SK-N-SH treated with all-trans-retinoic acid at 6 μM for 48 hours (cell line): ENCODE measurements around the gene MIGA2.

Experiments used
- ATAC-seq: fragments of 200-7000 bp; cut with Tn5 transposase; 3 replicates; pipeline ENCODE4 v1.9.1; 2020; ENCODE audit warnings: mild to moderate bottlenecking, moderate library complexity
- BACH2 ChIP-seq: fragments of 250-450 bp; sonication (Bioruptor Pico); IDR thresholded peaks from 2 replicates; pipeline ENCODE4 v1.9.0; 2021; ENCODE audit warnings: mild to moderate bottlenecking, borderline replicate concordance
- CSDC2 ChIP-seq: fragments of 250-450 bp; sonication (Bioruptor Pico); IDR thresholded peaks from 2 replicates; pipeline ENCODE4 v1.5.0; 2020; ENCODE audit warnings: mild to moderate bottlenecking, moderate library complexity
- ESRRG ChIP-seq: fragments of 250-450 bp; sonication (Bioruptor Pico); IDR thresholded peaks from 2 replicates; pipeline ENCODE4 v1.6.1; 2021; ENCODE audit warnings: mild to moderate bottlenecking
- GLIS3 ChIP-seq: fragments of 250-450 bp; sonication (Bioruptor Pico); IDR thresholded peaks from 2 replicates; pipeline ENCODE4 v1.5.0; 2020; ENCODE audit warnings: mild to moderate bottlenecking, moderate library complexity
- ISL1 ChIP-seq: fragments of 250-450 bp; sonication (Bioruptor Pico); IDR thresholded peaks from 2 replicates; pipeline ENCODE4 v2.1.2; 2022; ENCODE audit warnings: mild to moderate bottlenecking, moderate library complexity
- OSR1 ChIP-seq: fragments of 250-450 bp; sonication (Bioruptor Pico); IDR thresholded peaks from 2 replicates; pipeline ENCODE4 v1.8.0; 2022; ENCODE audit warnings: moderate library complexity, mild to moderate bottlenecking, inconsistent platforms
- PPARA ChIP-seq: fragments of 250-450 bp; sonication (Bioruptor Pico); IDR thresholded peaks from 2 replicates; pipeline ENCODE4 v1.5.0; 2020; ENCODE audit warnings: mild to moderate bottlenecking, borderline replicate concordance
- RARB ChIP-seq: fragments of 250-450 bp; sonication (Bioruptor Pico); IDR thresholded peaks from 2 replicates; pipeline ENCODE4 v1.8.0; 2021; ENCODE audit warnings: mild to moderate bottlenecking, moderate library complexity
- SNAI2 ChIP-seq: fragments of 250-450 bp; sonication (Bioruptor Pico); IDR thresholded peaks from 2 replicates; pipeline ENCODE4 v1.5.0; 2020; ENCODE audit warnings: mild to moderate bottlenecking, moderate library complexity
- TCF4 ChIP-seq: fragments of 250-450 bp; sonication (Bioruptor Pico); IDR thresholded peaks from 2 replicates; pipeline ENCODE4 v1.8.0; 2021; ENCODE audit warnings: mild to moderate bottlenecking, moderate library complexity, borderline replicate concordance
- TOX ChIP-seq: fragments of 250-450 bp; sonication (Bioruptor Pico); IDR thresholded peaks from 2 replicates; pipeline ENCODE4 v1.8.0; 2021; ENCODE audit warnings: mild to moderate bottlenecking, moderate library complexity, borderline replicate concordance
- ZC3H10 ChIP-seq: fragments of 250-450 bp; sonication (Bioruptor Pico); IDR thresholded peaks from 2 replicates; pipeline ENCODE4 v1.5.1; 2021; ENCODE audit warnings: mild to moderate bottlenecking, moderate library complexity
- ZFP3 ChIP-seq: fragments of 250-450 bp; sonication (Bioruptor Pico); IDR thresholded peaks from 2 replicates; pipeline ENCODE4 v1.5.0; 2020; ENCODE audit warnings: mild to moderate bottlenecking, moderate library complexity
- ZFP30 ChIP-seq: fragments of 450-650 bp; formaldehyde crosslinking; IDR thresholded peaks from 2 replicates; pipeline ENCODE4 v1.5.0; 2022; ENCODE audit warnings: mild to moderate bottlenecking, moderate library complexity
- ZNF565 ChIP-seq: fragments of 450-650 bp; formaldehyde crosslinking; conservative IDR thresholded peaks from 2 replicates; pipeline ENCODE4 v1.5.0; 2020; ENCODE audit warnings: low read depth, mild to moderate bottlenecking, moderate library complexity
- ZNF70 ChIP-seq: fragments of 450-650 bp; formaldehyde crosslinking; IDR thresholded peaks from 2 replicates; pipeline ENCODE4 v1.5.0; 2020; ENCODE audit warnings: mild to moderate bottlenecking, moderate library complexity
- ZNF8 ChIP-seq: fragments of 450-650 bp; formaldehyde crosslinking; IDR thresholded peaks from 2 replicates; pipeline ENCODE4 v1.5.0; 2020; ENCODE audit warnings: mild to moderate bottlenecking, moderate library complexity
- TF ChIP-seq, protein P1 (sequence below): fragments of 250-450 bp; sonication (Bioruptor Pico); IDR thresholded peaks from 2 replicates; pipeline ENCODE4 v1.8.0; 2020; ENCODE audit warnings: mild to moderate bottlenecking, moderate library complexity, borderline replicate concordance
- TF ChIP-seq, protein P2 (sequence below): fragments of 250-450 bp; sonication (Bioruptor Pico); IDR thresholded peaks from 2 replicates; pipeline ENCODE4 v1.8.0; 2021; ENCODE audit warnings: low read depth, mild to moderate bottlenecking, moderate library complexity, borderline replicate concordance
- TF ChIP-seq, protein P3 (sequence below): fragments of 250-450 bp; sonication (Bioruptor Pico); IDR thresholded peaks from 2 replicates; pipeline ENCODE4 v1.5.1; 2021; ENCODE audit warnings: mild to moderate bottlenecking, moderate library complexity
- TF ChIP-seq, protein P4 (sequence below): fragments of 250-450 bp; sonication (Bioruptor Pico); IDR thresholded peaks from 2 replicates; pipeline ENCODE4 v1.5.1; 2020; ENCODE audit warnings: low read depth, mild to moderate bottlenecking, moderate library complexity

The MIGA2 gene

DNA sequence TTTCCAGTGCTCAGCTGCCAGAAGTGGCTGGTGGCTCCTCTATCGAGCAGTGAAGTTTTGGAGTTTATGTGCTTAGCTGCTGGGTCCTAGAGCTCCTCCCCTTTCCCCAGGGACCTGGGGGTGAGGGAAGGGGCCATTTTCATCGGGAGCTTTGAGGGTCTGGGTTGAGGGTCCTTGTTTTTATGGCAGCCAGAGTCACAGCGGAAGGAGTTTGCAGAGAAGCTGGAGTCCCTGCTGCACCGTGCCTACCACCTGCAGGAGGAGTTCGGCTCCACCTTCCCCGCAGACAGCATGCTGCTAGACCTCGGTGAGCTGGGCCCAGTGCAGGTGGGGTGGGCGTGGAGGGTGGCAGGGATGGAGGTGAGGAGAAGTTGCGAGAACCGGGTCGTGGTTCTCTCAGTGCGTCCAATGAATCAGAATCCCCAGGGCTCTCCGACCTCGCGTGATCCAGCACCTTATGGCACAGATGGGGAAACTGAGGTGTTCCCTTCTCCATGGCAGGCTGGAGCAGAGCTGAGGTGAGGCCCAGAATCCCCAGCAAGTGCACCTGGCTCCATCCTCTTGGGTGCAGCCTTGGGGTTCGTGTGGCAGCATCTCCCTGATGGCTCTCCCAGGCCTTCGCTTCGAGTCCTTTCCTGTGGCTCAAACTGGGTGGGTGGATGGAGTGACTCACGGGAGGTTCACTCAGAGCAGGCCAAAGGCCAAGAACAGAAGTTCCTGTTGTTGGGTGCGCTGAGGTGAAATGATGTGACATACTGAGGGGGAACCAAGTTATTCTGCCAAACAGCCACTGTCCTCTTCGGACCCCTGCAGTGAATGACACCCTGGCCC is 22.8 kb downstream of the MIGA2 start (continued):
- TF ChIP-seq, protein P1, sequence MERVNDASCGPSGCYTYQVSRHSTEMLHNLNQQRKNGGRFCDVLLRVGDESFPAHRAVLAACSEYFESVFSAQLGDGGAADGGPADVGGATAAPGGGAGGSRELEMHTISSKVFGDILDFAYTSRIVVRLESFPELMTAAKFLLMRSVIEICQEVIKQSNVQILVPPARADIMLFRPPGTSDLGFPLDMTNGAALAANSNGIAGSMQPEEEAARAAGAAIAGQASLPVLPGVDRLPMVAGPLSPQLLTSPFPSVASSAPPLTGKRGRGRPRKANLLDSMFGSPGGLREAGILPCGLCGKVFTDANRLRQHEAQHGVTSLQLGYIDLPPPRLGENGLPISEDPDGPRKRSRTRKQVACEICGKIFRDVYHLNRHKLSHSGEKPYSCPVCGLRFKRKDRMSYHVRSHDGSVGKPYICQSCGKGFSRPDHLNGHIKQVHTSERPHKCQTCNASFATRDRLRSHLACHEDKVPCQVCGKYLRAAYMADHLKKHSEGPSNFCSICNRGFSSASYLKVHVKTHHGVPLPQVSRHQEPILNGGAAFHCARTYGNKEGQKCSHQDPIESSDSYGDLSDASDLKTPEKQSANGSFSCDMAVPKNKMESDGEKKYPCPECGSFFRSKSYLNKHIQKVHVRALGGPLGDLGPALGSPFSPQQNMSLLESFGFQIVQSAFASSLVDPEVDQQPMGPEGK (CRISPR knock-in tag) = no peak
- no peak for TF ChIP-seq OSR1
- TF ChIP-seq ZC3H10 (CRISPR knock-in tag) = no peak
- TF ChIP-seq ZNF70 (CRISPR knock-in tag) = no peak
- TF ChIP-seq BACH2 (CRISPR knock-in tag) = no peak
- no peak for TF ChIP-seq ZFP3 (CRISPR knock-in tag)
- no peak for TF ChIP-seq TCF4 (CRISPR knock-in tag)
- no peak for TF ChIP-seq ZFP30 (CRISPR knock-in tag)
- TF ChIP-seq, protein P2, sequence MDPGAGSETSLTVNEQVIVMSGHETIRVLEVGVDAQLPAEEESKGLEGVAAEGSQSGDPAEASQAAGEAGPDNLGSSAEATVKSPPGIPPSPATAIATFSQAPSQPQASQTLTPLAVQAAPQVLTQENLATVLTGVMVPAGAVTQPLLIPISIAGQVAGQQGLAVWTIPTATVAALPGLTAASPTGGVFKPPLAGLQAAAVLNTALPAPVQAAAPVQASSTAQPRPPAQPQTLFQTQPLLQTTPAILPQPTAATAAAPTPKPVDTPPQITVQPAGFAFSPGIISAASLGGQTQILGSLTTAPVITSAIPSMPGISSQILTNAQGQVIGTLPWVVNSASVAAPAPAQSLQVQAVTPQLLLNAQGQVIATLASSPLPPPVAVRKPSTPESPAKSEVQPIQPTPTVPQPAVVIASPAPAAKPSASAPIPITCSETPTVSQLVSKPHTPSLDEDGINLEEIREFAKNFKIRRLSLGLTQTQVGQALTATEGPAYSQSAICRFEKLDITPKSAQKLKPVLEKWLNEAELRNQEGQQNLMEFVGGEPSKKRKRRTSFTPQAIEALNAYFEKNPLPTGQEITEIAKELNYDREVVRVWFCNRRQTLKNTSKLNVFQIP = no peak
- no peak for TF ChIP-seq ZNF8 (CRISPR knock-in tag)

DNA sequence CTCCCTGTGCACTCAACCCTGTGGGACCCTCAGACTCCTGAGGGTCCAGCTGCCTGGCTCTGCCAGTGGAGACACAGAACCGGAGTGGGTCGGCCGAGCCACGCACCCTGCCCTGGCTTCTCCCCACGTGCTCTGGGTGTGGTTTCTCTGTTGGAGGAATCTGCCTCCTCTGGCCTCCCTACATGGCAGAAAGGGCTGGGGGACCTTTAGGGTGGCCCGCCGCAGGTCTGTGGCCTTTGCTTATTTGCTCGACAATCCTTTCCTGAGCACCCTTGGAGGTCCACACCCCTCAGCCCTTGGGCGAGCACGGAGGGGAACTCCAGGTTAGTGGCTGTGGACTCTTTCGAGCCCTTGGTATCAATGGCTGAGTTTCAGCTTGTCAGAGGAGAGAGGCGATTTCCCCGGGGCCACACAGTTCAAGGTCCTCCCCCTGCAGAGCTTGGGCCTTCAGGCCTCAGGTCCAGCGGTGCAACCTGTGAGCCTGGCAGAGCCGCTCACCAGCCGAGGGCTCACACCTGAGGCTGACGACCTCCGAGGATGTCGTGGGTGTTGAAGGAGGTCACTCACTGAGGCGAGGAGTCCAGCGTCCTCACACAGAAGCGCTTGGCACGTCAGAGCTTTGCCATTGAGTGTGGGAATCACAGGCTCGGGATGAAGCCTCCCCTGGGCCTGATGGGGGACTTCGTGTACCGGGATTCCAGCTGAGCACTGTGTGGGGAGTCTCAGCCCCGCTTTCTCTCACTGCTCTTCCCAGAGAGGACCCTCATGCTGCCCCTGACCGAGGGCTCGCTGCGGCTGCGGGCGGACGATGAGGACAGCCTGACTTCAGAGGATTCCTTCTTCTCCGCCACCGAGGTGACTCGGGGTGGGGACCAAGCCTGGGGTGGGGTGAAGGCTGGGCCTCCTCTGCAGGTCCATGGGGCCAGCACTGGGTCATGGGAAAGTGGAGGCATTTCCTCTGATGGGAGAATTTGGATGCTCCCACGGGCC is 23.7 kb downstream of the MIGA2 start:
- ATAC-seq = no peak
- no peak for TF ChIP-seq ZNF70 (CRISPR knock-in tag)
- no peak for TF ChIP-seq BACH2 (CRISPR knock-in tag)
- TF ChIP-seq CSDC2 (CRISPR knock-in tag) = no peak
- TF ChIP-seq RARB = no peak
- TF ChIP-seq ESRRG (CRISPR knock-in tag) = no peak
- TF ChIP-seq ZFP3 (CRISPR knock-in tag) = no peak
- TF ChIP-seq GLIS3 (CRISPR knock-in tag) = no peak
- no peak for TF ChIP-seq ZFP30 (CRISPR knock-in tag)
- no peak for TF ChIP-seq ZNF565 (CRISPR knock-in tag)
- no peak for TF ChIP-seq ZC3H10 (CRISPR knock-in tag)
- TF ChIP-seq, protein P3, sequence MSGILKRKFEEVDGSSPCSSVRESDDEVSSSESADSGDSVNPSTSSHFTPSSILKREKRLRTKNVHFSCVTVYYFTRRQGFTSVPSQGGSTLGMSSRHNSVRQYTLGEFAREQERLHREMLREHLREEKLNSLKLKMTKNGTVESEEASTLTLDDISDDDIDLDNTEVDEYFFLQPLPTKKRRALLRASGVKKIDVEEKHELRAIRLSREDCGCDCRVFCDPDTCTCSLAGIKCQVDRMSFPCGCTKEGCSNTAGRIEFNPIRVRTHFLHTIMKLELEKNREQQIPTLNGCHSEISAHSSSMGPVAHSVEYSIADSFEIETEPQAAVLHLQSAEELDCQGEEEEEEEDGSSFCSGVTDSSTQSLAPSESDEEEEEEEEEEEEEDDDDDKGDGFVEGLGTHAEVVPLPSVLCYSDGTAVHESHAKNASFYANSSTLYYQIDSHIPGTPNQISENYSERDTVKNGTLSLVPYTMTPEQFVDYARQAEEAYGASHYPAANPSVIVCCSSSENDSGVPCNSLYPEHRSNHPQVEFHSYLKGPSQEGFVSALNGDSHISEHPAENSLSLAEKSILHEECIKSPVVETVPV (CRISPR knock-in tag) = no peak
- TF ChIP-seq SNAI2 (CRISPR knock-in tag) = no peak
- TF ChIP-seq, protein P4, sequence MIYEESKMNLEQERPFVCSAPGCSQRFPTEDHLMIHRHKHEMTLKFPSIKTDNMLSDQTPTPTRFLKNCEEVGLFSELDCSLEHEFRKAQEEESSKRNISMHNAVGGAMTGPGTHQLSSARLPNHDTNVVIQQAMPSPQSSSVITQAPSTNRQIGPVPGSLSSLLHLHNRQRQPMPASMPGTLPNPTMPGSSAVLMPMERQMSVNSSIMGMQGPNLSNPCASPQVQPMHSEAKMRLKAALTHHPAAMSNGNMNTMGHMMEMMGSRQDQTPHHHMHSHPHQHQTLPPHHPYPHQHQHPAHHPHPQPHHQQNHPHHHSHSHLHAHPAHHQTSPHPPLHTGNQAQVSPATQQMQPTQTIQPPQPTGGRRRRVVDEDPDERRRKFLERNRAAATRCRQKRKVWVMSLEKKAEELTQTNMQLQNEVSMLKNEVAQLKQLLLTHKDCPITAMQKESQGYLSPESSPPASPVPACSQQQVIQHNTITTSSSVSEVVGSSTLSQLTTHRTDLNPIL = no peak
- TF ChIP-seq TCF4 (CRISPR knock-in tag) = no peak
- TF ChIP-seq PPARA (CRISPR knock-in tag) = no peak
- TF ChIP-seq, protein P2 = no peak
- TF ChIP-seq, all 23 proteins: peak for 0

DNA sequence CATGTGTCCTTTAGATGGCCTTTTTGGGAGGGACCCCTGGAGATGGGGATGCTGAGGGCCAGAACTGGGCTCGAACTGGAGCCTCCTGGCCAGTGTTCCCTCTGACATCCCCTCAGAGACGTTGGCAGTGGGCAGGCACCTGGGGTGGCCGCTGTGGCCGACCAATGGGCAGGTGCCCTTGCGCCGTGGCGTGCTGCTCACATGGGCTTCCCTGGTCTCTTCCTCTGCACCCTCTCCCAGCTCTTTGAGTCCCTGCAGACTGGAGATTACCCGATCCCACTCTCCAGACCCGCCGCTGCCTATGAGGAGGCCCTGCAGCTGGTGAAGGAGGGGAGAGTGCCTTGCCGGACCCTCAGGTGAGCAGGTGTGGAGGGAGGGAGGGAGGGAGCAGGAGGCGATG is 24.6 kb downstream of the MIGA2 start:
- TF ChIP-seq ZFP3 (CRISPR knock-in tag) (no peak), ZNF70 (CRISPR knock-in tag) (no peak), ISL1 (CRISPR knock-in tag) (no peak), BACH2 (CRISPR knock-in tag) (no peak), ZC3H10 (CRISPR knock-in tag) (no peak), PPARA (CRISPR knock-in tag) (no peak), TOX (CRISPR knock-in tag) (no peak), OSR1 (no peak), ZFP30 (CRISPR knock-in tag) (no peak), RARB (no peak), SNAI2 (CRISPR knock-in tag) (no peak)
- TF ChIP-seq, protein P2 = no peak
- TF ChIP-seq, protein P4 = no peak
- ATAC-seq = no peak
